ENCODE data around the gene WDR33. TPM values are rescaled to one million over a fixed set of nuclear protein-coding genes. Genes with fewer than 3 reads are reported as not detected.

Gene WDR33
- total RNA-seq, 1 experiment from 2014 or later: 29.1 TPM

- DNase-seq (ENCODE audit: low spot score): no peak
These were observed 154.3 kb downstream of the WDR33 start for GRCh38 chr2:127656569-127657231.

GRCh38 chr2:127655209-127656073, 155.5 kb downstream of the WDR33 start:
- DNase-seq (ENCODE audit: low spot score): no peak

- DNase-seq (ENCODE audit: low spot score): no peak
These were observed 156.2 kb downstream of the WDR33 start for GRCh38 chr2:127654838-127655175.

- no peak for DNase-seq (ENCODE audit: low spot score)
These were observed 156.7 kb downstream of the WDR33 start for GRCh38 chr2:127654084-127654837.

GRCh38 chr2:127653421-127654083, 157.4 kb downstream of the WDR33 start:
- DNase-seq (ENCODE audit: low spot score): no peak

- no peak for DNase-seq (ENCODE audit: low spot score)
These were observed 158.1 kb downstream of the WDR33 start for GRCh38 chr2:127652786-127653357.

- no peak for DNase-seq (ENCODE audit: low spot score)
These were observed 158.9 kb downstream of the WDR33 start for GRCh38 chr2:127651971-127652550.

GRCh38 chr2:127651381-127651809, 159.6 kb downstream of the WDR33 start:
- no peak for DNase-seq (ENCODE audit: low spot score)

Other genes with a start within 250 kb of the WDR33 start
- gene GPR17, start 165.0 kb downstream of the WDR33 start, total RNA-seq (2014; rRNA removed; shearing (Covaris generic)): 0.45 and 0.84 TPM in 2 replicates
- 6.2 and 13.8 TPM in 2 replicates for gene LIMS2, start 135.6 kb downstream of the WDR33 start, total RNA-seq (2014; rRNA removed; shearing (Covaris generic))
- gene SFT2D3, start 109.7 kb downstream of the WDR33 start, total RNA-seq (2014; rRNA removed; shearing (Covaris generic)): 9.0 and 11.3 TPM in 2 replicates
- 30.4 and 42.4 TPM in 2 replicates for gene POLR2D, start 47.0 kb upstream of the WDR33 start, total RNA-seq (2014; rRNA removed; shearing (Covaris generic))
- 12.3 and 15.8 TPM in 2 replicates for gene AMMECR1L, start 74.8 kb upstream of the WDR33 start, total RNA-seq (2014; rRNA removed; shearing (Covaris generic))
- gene SAP130, start 216.9 kb upstream of the WDR33 start, total RNA-seq (2014; rRNA removed; shearing (Covaris generic)): 11.1 and 15.2 TPM in 2 replicates